Stimulated activated CD4-positive, alpha-beta T cell treated with anti-CD3 and anti-CD28 coated beads, Interleukin-1b, Interleukin-23, amount 100 ng/mL, for 24 hours (primary cell): ENCODE measurements around the gene OR4D9.

Experiments used
- DNase-seq, 4 experiments: peaks; one replicate each; pipeline ENCODE4 v3.0.0-alpha.2; 2020; ENCODE audit warnings: low read depth in 4 of 4, low spot score in 1 of 4

OR4D9 gene

GRCh38 chr11:59550368-59550841, 39.1 kb downstream of the OR4D9 start:
- peak; percentile 70 to 88 (median 84) for DNase-seq

- DNase-seq = peak; percentile 62 to 82 (median 79)
Observed at GRCh38 chr11:59550842-59551658, 39.7 kb downstream of the OR4D9 start.

- no peak for DNase-seq
Observed at GRCh38 chr11:59551659-59552521, 40.6 kb downstream of the OR4D9 start.

DNA sequence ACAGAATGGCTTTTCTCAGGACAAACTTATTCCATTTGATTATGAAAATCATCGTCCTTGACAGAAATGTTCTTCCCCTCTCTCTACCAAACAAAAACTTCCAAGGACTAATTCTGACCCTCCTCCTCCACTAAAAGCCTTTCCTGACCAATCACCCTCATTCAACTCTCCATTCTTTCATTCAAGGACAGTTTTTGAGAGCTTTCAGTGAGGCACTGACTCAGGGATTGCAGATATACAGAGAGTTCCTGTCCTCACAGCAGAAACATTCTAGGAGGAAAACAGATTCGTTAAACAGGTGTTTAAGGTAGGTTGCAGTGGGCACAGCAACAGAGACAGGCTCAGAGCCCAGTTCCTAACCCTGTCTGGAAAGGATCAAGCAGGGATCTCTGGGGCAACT, 41.5 kb downstream of the OR4D9 start:
- no peak for DNase-seq

- DNase-seq = no peak
Observed at GRCh38 chr11:59553323-59553722, 42.0 kb downstream of the OR4D9 start.

DNA sequence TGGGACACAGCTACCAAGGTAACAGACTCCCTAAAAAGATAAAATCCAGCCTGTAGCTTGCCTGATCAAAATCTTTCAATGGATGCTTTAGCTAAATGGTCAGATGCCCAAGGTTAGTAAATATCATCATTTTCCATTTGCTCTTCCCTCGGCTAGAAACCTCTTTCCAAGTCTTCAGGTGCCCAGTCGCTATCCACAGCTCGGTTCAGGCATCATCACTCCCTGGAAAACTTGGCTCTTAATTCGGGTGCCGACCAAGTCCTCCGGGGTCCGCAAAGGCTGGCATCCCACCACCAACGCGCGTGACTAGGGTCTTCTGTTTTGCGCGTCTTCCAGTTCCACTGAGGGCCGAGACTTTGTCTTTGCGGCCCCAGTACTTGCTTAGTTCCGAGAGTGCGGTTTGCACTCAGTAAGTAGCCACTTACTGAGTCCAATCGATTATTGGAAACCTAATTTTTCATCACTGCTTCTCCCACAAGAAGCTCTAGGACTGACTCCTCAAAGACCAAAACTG, 44.3 kb downstream of the OR4D9 start:
- no peak for DNase-seq

- peak in 3 of 4 experiments; percentile 71 to 78 (median 74) for DNase-seq
Observed at GRCh38 chr11:59556115-59556916, 45.0 kb downstream of the OR4D9 start.

- no peak for DNase-seq
Observed at GRCh38 chr11:59556917-59557348, 45.6 kb downstream of the OR4D9 start.

- no peak for DNase-seq
Observed at GRCh38 chr11:59558270-59558643, 46.9 kb downstream of the OR4D9 start.

DNA sequence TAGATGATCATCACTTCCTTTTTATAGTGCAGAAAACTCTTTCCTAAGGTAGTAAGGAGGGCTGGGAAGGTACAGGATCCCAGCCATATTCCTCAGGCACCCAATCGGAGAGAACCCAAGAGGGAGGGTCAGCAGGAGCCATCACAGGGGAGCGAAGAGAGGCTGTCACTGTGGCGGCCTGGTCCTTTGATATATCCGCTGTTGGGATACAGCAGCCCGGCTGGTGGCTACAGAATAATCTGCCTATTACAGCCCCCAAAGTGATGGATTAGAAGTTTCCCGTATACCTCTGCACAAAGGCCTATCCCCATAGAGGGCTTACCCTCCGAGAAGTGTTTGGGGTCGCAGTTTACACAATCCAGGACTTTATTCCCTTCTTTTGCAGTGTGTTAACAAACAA, 48.5 kb downstream of the OR4D9 start:
- DNase-seq = no peak

DNA sequence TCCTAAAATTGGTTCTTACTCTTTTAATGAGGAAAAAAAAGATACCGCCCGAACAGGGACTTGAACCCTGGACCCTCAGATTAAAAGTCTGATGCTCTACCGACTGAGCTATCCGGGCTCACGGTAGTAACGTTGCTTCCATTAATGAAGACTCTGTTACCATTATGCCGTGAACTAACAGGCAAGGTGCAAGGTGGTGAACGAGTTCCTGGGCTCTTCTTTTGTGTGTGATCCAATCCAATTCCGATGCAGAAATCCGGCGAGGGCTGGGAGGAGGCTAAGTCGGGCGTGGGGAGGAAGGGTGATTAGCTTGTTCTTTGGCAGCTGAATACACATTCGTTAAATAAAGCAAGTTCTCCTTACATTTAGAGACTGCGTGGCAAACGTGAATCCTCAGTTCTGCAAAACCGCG, 49.0 kb downstream of the OR4D9 start:
- peak; percentile 47 to 76 (median 62) for DNase-seq

DNA sequence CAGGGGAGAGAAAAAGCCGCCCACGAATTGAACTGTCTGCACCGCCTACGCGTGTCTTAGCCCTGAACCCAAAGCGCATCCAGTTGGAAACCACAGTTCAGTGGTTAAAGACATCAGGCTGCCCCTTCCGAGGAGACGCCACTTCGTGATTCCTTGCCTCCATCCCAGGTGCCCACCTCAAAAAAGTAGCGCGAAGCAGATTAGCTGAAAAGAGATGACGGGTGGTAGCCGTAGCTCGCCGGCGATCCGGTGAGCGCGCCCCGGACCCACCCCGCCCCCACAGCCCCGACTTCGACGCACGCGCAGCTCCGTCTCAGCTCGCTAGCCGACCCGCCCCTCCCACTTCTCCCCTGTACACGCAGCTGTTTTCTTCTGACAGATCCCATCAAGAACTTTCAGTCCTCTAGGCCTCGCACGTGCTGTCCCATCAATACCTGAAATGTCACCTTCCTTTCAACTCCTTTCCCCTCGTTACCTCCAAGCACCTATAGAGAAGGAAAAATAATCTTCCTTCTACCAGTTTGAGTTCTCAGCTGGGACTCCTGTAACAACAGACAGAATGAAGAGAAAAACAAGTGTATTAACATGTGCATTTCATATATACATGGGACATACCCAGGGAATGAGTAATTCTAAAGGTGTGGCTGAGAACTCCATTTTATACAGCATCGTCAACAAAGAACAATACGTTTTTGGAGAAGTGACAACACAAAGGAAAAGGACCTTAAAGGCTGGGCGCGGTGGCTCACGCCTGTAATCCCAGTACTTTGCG, 49.5 kb downstream of the OR4D9 start:
- peak; percentile 69 to 83 (median 74) for DNase-seq

DNA sequence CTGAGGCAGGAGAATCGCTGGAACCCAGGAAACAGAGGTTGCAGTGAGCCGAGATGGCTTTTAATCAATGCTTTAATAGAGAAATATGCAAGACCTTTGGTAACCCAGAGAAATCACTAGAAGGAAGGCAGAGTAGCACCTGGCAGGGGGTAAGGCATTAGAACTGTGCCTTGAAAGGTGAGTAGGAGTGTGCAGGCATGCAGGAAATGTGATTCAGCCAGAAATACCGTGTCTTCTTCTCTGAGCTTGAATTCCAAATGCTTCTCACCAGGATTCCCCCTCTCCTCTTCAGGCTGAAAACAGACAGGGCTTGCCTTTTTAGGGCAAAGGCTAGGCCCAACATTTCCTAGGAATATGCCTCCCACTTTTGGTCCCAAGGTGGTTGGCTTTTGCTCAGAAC, 51.0 kb downstream of the OR4D9 start:
- DNase-seq = no peak
